ENCODE results near the gene TMEM255A. TPM values are rescaled to one million over a fixed set of nuclear protein-coding genes. Genes with fewer than 3 reads are reported as not detected.

TMEM255A gene
- total and polyA plus RNA-seq, 4 experiments from 2014 or later, result 0.27 to 1.1 (median 0.78) TPM

DNA sequence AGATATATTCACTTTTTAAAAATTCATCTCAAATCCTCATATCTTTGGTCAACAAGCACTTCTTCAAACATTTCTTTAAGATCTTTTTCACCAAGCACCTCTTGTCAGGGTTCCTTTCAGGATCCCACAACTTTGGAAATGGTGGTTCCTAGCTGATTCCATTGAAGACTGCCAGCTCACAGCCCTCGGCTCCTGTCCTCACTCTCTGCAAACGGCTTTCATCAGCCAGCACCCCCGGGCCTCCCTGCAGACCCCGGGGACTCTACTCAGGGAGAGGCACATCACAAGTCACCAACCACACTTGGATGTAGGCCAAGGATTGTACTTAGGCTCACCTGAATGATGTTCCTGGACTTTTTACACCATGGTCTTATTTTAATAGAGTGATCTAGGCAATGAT is 40.7 kb downstream of the TMEM255A start:
- POLR2A ChIA-PET (ENCODE audit: partially characterized antibody), result interaction anchor here (2.4 kb wide), 1 partner anchor 20 kb away, joined by 13 read pairs; the partner anchor contains the start of gene ZBTB33
- CTCF ChIA-PET (ENCODE audit: partially characterized antibody), result no interaction called here
- H3K4me3 ChIP-seq (ENCODE audit: low read length in 2 of 2), result no peak overlapping the region
- H3K4me3 Mint-ChIP-seq, result no peak overlapping the region
- H3K9me3 ChIP-seq (ENCODE audit: control insufficient read depth in 1 of 2, low read length in 2 of 2), result no peaks in the 10 kb centered on the region
- H3K27ac ChIP-seq (ENCODE audit: low read depth, low read length), result no peak overlapping the region
- H3K27me3 Mint-ChIP-seq, result no peaks in the 10 kb centered on the region
- H3K4me1 ChIP-seq (ENCODE audit: insufficient read depth, low read length), result peaks cover 10% of the 10 kb centered on the region
- peaks cover 0 to 1% (median 0%) of the 10 kb centered on the region in 8 donors for H3K9me3 Mint-ChIP-seq
- no peaks in the 10 kb centered on the region for H3K36me3 ChIP-seq (ENCODE audit: insufficient read depth, low read length)
- intact Hi-C loops (cut with micrococcal nuclease), result no loop called here
- H3K27me3 ChIP-seq (ENCODE audit: insufficient read depth, low read length), result no peaks in the 10 kb centered on the region
- H3K36me3 Mint-ChIP-seq, result no peaks in the 10 kb centered on the region
- H3K27ac Mint-ChIP-seq, result peak overlapping the region in 1 of 7 donors; percentile 7
- DNase-seq, result no peak
- peaks cover 2 to 15% (median 7%) of the 10 kb centered on the region in 4 donors for H3K4me1 Mint-ChIP-seq

DNA sequence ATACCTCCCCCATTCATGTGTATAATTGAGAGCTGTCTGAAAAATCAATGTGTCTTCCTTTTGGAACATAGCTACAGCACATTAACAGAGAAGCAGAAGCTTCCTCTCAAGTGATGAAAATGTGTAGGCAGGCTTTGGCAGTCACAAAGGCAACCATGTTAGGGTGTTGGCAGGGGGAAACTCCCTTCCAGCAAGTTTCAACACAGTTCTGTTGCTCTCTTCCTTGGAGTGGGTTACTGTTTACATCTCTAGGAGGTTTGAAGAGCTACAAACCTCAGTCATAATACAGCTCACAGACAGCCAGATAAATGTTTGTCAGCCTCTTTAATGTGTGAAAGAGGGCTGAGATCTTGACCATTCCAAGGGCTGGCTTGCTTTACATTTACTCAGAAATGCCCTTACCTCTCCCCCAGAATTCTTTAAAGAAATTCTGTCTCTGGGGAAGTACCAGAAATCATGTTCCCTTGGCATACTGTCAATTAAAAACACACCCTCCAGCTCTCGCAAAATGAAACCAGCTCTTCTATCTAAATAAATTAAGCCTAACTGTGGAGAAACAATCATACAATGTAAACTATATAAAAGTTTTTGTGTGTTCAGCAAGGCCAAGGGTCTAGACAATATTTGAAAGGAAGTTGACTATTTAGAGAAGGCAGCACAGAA is 41.8 kb downstream of the TMEM255A start:
- ChIA-PET CTCF (ENCODE audit: partially characterized antibody) (interaction anchor here (1.1 to 1.2 kb wide), 2 partner anchors 19 to 33 kb away, joined by 3 read pairs; partner anchors contain the start of gene ZBTB33), POLR2A (ENCODE audit: partially characterized antibody) (interaction anchor here (2.4 kb wide), 1 partner anchor 19 kb away, joined by 13 read pairs; the partner anchor contains the start of gene ZBTB33)
- Mint-ChIP-seq H3K4me1 (peaks cover 2 to 15% (median 7%) of the 10 kb centered on the region in 4 donors), H3K36me3 (no peaks in the 10 kb centered on the region), H3K27me3 (no peaks in the 10 kb centered on the region), H3K9me3 (peaks cover 0 to 1% (median 0%) of the 10 kb centered on the region in 8 donors), H3K4me3 (no peak overlapping the region), H3K27ac (peak overlapping the region; percentile 44 to 90 (median 79))
- intact Hi-C loops (cut with micrococcal nuclease), result loop anchor here (2.0 kb wide), 1 partner anchor 19 kb away; the partner anchor contains the start of gene ZBTB33
- Histone ChIP-seq H3K27ac (ENCODE audit: low read depth, low read length) (no peak overlapping the region), H3K4me3 (ENCODE audit: low read length in 2 of 2) (no peak overlapping the region), H3K27me3 (ENCODE audit: insufficient read depth, low read length) (no peaks in the 10 kb centered on the region), H3K4me1 (ENCODE audit: insufficient read depth, low read length) (peaks cover 10% of the 10 kb centered on the region), H3K36me3 (ENCODE audit: insufficient read depth, low read length) (no peaks in the 10 kb centered on the region), H3K9me3 (ENCODE audit: control insufficient read depth in 1 of 2, low read length in 2 of 2) (no peaks in the 10 kb centered on the region)
- peak in 4 of 5 donors; percentile 7 to 43 (median 34) for DNase-seq

DNA sequence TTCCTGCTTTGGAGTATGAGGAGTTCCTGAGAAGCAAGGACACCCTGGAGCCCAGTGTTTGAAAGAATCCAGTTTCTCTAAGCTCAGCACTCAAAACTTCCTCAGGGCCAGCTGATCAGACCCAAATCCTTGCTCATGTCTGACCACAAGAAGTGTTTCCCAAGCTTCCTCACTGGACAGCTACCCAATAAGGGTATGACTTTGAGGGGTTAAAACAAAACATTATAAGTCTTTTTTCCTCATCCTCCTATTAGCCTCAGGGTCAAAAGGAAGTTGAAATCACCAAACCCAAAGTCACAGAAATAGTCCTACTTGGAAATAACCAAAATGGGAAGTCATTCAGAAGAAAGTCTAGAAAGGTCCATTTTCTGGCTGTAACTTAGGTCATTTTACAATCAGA is 46.9 kb downstream of the TMEM255A start:
- H3K27me3 Mint-ChIP-seq, result no peaks in the 10 kb centered on the region
- intact Hi-C loops (cut with micrococcal nuclease), result no loop called here
- H3K4me1 Mint-ChIP-seq, result peaks cover 0 to 5% (median 3%) of the 10 kb centered on the region in 4 donors
- no peak overlapping the region for H3K27ac Mint-ChIP-seq
- ChIA-PET POLR2A (ENCODE audit: partially characterized antibody) (no interaction called here), CTCF (ENCODE audit: partially characterized antibody) (interaction anchor here (1.1 kb wide), 1 partner anchor 45 kb away, joined by 3 read pairs; no protein-coding TSS in a partner anchor)
- Histone ChIP-seq H3K27ac (ENCODE audit: low read depth, low read length) (no peak overlapping the region), H3K36me3 (ENCODE audit: insufficient read depth, low read length) (no peaks in the 10 kb centered on the region), H3K4me3 (ENCODE audit: low read length in 2 of 2) (no peak overlapping the region), H3K9me3 (ENCODE audit: control insufficient read depth in 1 of 2, low read length in 2 of 2) (no peaks in the 10 kb centered on the region), H3K4me1 (ENCODE audit: insufficient read depth, low read length) (peaks cover 3% of the 10 kb centered on the region), H3K27me3 (ENCODE audit: insufficient read depth, low read length) (no peaks in the 10 kb centered on the region)
- no peak for DNase-seq
- H3K4me3 Mint-ChIP-seq, result no peak overlapping the region
- H3K36me3 Mint-ChIP-seq, result no peaks in the 10 kb centered on the region
- H3K9me3 Mint-ChIP-seq, result peaks cover 0 to 1% (median 0%) of the 10 kb centered on the region in 8 donors

DNA sequence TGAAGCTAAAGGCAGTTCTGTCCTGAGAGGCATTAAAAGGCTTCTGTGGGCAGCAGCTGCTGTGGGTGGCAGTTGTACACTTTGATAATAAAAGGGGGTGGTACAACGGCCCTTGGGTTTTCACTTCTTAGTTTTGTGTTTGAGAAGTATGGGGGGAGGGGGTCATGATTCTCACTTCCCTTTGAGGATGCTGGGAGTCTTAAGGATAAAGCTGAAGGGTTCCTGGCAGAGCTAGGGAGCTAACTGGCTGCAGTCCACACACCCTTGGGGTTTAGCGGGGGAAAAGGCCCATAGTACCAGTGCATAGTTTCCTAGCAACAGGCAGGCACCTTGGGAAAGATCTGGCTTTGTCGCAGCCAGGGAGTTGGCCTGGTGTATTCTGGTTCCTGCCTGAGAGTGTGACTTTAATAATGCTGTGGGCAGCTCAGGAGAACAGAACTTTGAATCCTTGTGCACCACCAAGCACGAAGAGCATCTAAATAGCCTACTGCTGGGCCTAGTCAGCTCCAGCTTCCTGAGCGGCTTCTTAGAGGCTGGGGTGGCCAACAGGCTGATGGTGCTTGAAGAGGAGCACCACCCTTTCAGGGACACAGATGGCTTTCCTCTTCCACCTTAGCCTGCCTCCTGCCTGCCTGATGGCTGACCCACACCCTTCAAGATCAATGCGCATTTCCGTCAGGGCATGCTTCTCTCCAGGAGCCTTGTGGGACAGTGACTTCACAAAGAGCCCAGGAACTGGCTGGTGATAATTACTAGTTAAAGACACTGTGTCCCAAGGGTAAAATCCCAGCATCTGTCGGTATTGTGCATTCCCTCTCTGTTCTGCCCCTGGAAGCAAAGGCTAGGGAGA is 48.2 kb downstream of the TMEM255A start:
- no peaks in the 10 kb centered on the region for H3K27me3 ChIP-seq (ENCODE audit: insufficient read depth, low read length)
- H3K27ac ChIP-seq (ENCODE audit: low read depth, low read length), result no peak overlapping the region
- Mint-ChIP-seq H3K4me1 (peaks cover 0 to 3% (median under 1%) of the 10 kb centered on the region in 4 donors), H3K36me3 (peaks cover 0 to 2% of the 10 kb centered on the region in 2 donors), H3K27me3 (no peaks in the 10 kb centered on the region), H3K9me3 (peaks cover 0 to 1% (median 0%) of the 10 kb centered on the region in 8 donors), H3K27ac (peak overlapping the region in 1 of 7 donors; percentile 79), H3K4me3 (peak overlapping the region in 1 of 8 donors; percentile 63)
- ChIA-PET CTCF (ENCODE audit: partially characterized antibody) (no interaction called here), POLR2A (ENCODE audit: partially characterized antibody) (no interaction called here)
- no peak for DNase-seq
- no peaks in the 10 kb centered on the region for H3K36me3 ChIP-seq (ENCODE audit: insufficient read depth, low read length)
- H3K9me3 ChIP-seq (ENCODE audit: control insufficient read depth in 1 of 2, low read length in 2 of 2), result no peaks in the 10 kb centered on the region
- H3K4me3 ChIP-seq (ENCODE audit: low read length in 2 of 2), result no peak overlapping the region
- intact Hi-C loops (cut with micrococcal nuclease), result no loop called here
- H3K4me1 ChIP-seq (ENCODE audit: insufficient read depth, low read length), result no peaks in the 10 kb centered on the region

DNA sequence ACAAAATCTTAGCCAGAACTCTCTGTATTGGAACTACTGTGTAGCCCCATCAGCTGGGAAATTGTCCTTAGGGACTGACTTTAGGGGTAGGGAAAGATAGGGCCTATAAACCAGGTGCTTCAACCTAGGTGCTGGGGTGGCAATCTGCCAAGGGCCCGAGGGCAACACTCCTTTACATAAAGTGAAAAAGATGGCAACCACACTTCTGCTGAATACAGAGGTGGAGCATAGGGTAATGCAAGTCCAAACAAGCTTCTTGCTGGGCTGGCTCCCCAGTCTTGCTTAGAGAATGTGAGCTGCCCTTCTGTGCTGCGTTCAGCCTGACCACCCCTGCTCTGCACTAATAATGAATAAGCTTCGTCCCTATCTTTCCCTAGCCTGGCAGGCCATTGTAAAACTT is 50.9 kb downstream of the TMEM255A start:
- ChIA-PET CTCF (ENCODE audit: partially characterized antibody) (interaction anchor here (2.1 kb wide), 1 partner anchor 10 kb away, joined by 9 read pairs; the partner anchor contains the start of gene ZBTB33), POLR2A (ENCODE audit: partially characterized antibody) (interaction anchor here (1.6 kb wide), 1 partner anchor 10 kb away, joined by 6 read pairs; the partner anchor contains the start of gene ZBTB33)
- no peaks in the 10 kb centered on the region for H3K9me3 ChIP-seq (ENCODE audit: control insufficient read depth in 1 of 2, low read length in 2 of 2)
- no peak overlapping the region for H3K27ac ChIP-seq (ENCODE audit: low read depth, low read length)
- H3K27ac Mint-ChIP-seq, result no peak overlapping the region
- H3K36me3 ChIP-seq (ENCODE audit: insufficient read depth, low read length), result peaks cover 3% of the 10 kb centered on the region
- intact Hi-C loops (cut with micrococcal nuclease), result no loop called here
- H3K27me3 ChIP-seq (ENCODE audit: insufficient read depth, low read length), result no peaks in the 10 kb centered on the region
- H3K4me3 ChIP-seq (ENCODE audit: low read length in 2 of 2), result no peak overlapping the region
- H3K36me3 Mint-ChIP-seq, result peaks cover 0 to 12% of the 10 kb centered on the region in 2 donors
- H3K4me1 ChIP-seq (ENCODE audit: insufficient read depth, low read length), result peaks cover 7% of the 10 kb centered on the region
- H3K4me1 Mint-ChIP-seq, result peaks cover 9 to 18% (median 15%) of the 10 kb centered on the region in 4 donors
- no peaks in the 10 kb centered on the region for H3K27me3 Mint-ChIP-seq
- no peak for DNase-seq
- peaks cover 0 to 1% (median 0%) of the 10 kb centered on the region in 8 donors for H3K9me3 Mint-ChIP-seq
- H3K4me3 Mint-ChIP-seq, result no peak overlapping the region

DNA sequence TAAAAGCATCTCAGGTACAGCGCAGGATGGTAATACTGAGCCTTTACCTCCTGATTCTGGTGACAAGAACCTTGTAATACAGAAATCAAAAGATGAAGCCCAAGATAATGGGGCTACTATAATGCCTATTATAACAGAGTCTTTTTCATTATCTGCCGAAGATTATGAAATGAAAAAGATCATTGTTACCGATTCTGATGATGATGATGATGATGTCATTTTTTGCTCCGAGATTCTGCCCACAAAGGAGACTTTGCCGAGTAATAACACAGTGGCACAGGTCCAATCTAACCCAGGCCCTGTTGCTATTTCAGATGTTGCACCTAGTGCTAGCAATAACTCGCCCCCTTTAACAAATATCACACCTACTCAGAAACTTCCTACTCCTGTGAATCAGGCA is 57.5 kb downstream of the TMEM255A start:
- no peak overlapping the region for H3K27ac ChIP-seq (ENCODE audit: low read depth, low read length)
- H3K4me1 ChIP-seq (ENCODE audit: insufficient read depth, low read length), result peaks cover 22% of the 10 kb centered on the region
- H3K27me3 ChIP-seq (ENCODE audit: insufficient read depth, low read length), result no peaks in the 10 kb centered on the region
- H3K36me3 ChIP-seq (ENCODE audit: insufficient read depth, low read length), result peaks cover 12% of the 10 kb centered on the region
- CTCF ChIA-PET (ENCODE audit: partially characterized antibody), result no interaction called here
- Mint-ChIP-seq H3K27ac (peak overlapping the region in 2 of 7 donors; percentile 19 to 65), H3K4me3 (peak overlapping the region in 3 of 8 donors; percentile 1 to 43 (median 36)), H3K9me3 (peaks cover 0 to 2% (median 0%) of the 10 kb centered on the region in 8 donors), H3K36me3 (peaks cover 17 to 45% of the 10 kb centered on the region in 2 donors), H3K4me1 (peaks cover 11 to 55% (median 31%) of the 10 kb centered on the region in 4 donors), H3K27me3 (no peaks in the 10 kb centered on the region)
- DNase-seq, result no peak
- POLR2A ChIA-PET (ENCODE audit: partially characterized antibody), result interaction anchor here (0.9 kb wide), 1 partner anchor 56 kb away, joined by 3 read pairs; no protein-coding TSS in a partner anchor
- intact Hi-C loops (cut with micrococcal nuclease), result loop anchor here (5.0 to 10.0 kb wide), 2 partner anchors 199 to 351 kb away; partner anchors contain the start of gene MCTS1
- H3K9me3 ChIP-seq (ENCODE audit: control insufficient read depth in 1 of 2, low read length in 2 of 2), result no peaks in the 10 kb centered on the region
- no peak overlapping the region for H3K4me3 ChIP-seq (ENCODE audit: low read length in 2 of 2)

Measured in CD4-positive, alpha-beta memory T cell (primary cell).